NCI-H446 treated with DMSO at 0.1 percent for 48 hours (cell line): ENCODE results near the gene GNB1.
A peak's percentile ranks its signal among the peaks of the same experiment; 100 is the strongest.
"Not testable (repeated sequence)": the region's sequence is repeated elsewhere in the genome, so short reads cannot be mapped to it uniquely, and the experiment has no call there.

ENCODE experiments used
- DNase-seq: peaks from one replicate; lab custom pipeline; 2025; lab: John Stamatoyannopoulos, UW

GNB1 gene

GRCh38 chr1:1760715-1761114 lies 130.2 kb downstream of the GNB1 start:
- DNase-seq, result no peak

- DNase-seq, result no peak
Observed at GRCh38 chr1:1760345-1760650, 130.6 kb downstream of the GNB1 start.

GRCh38 chr1:1759456-1760344 lies 131.2 kb downstream of the GNB1 start:
- no peak for DNase-seq

- DNase-seq, result no peak
Observed at GRCh38 chr1:1758692-1759455, 132.0 kb downstream of the GNB1 start.

GRCh38 chr1:1758059-1758621 lies 132.7 kb downstream of the GNB1 start:
- DNase-seq, result no peak

- DNase-seq, result no peak
Observed at GRCh38 chr1:1757422-1758058, 133.3 kb downstream of the GNB1 start.

GRCh38 chr1:1756661-1757421 lies 134.0 kb downstream of the GNB1 start:
- no peak for DNase-seq

GRCh38 chr1:1755852-1756251 lies 135.0 kb downstream of the GNB1 start:
- no peak for DNase-seq

- no peak for DNase-seq
Observed at GRCh38 chr1:1755426-1755825, 135.5 kb downstream of the GNB1 start.

- no peak for DNase-seq
Observed at GRCh38 chr1:1754051-1754815, 136.7 kb downstream of the GNB1 start.

GRCh38 chr1:1753607-1754005 lies 137.3 kb downstream of the GNB1 start:
- DNase-seq, result no peak

- DNase-seq, result no peak
Observed at GRCh38 chr1:1752636-1753606, 138.0 kb downstream of the GNB1 start.

GRCh38 chr1:1752190-1752589 lies 138.7 kb downstream of the GNB1 start:
- DNase-seq, result no peak

- not testable (repeated sequence) for DNase-seq
Observed at GRCh38 chr1:1749941-1750340, 140.9 kb downstream of the GNB1 start.

GRCh38 chr1:1748686-1749321 lies 142.1 kb downstream of the GNB1 start:
- DNase-seq, result no peak

- DNase-seq, result not testable (repeated sequence)
Observed at GRCh38 chr1:1746566-1746909, 144.3 kb downstream of the GNB1 start.

GRCh38 chr1:1745651-1746565 lies 145.0 kb downstream of the GNB1 start:
- peak; percentile 58 for DNase-seq

- DNase-seq, result not testable (repeated sequence)
Observed at GRCh38 chr1:1742529-1742928, 148.4 kb downstream of the GNB1 start.
